Ascending aorta (tissue), 2 donors: ENCODE data around the gene C15orf61. TPM values are rescaled to one million over a fixed set of nuclear protein-coding genes. Genes with fewer than 3 reads are reported as not detected.

Experiments used
- DNase-seq, 2 donors: peaks; one replicate each; pipeline ENCODE4 v3.0.0-alpha.2; 2019; ENCODE audit warnings: low spot score in 2 of 2
- H3K27ac ChIP-seq, 2 donors: fragments of 200-600 bp; sonication (generic); one replicate each; pipeline ENCODE4 v1.5.1; 2016 to 2017; ENCODE audit warnings: mild to moderate bottlenecking in 1 of 2
- H3K27me3 ChIP-seq: fragments of 200-600 bp; sonication (generic); one replicate; pipeline ENCODE4 v1.5.1; 2017
- H3K36me3 ChIP-seq, 2 donors: fragments of 200-600 bp; sonication (generic); one replicate each; pipeline ENCODE4 v1.5.1; 2016
- H3K4me1 ChIP-seq, 2 donors: fragments of 200-600 bp; sonication (generic); one replicate each; pipeline ENCODE4 v1.5.1; 2016 to 2017; ENCODE audit warnings: mild to moderate bottlenecking in 1 of 2
- H3K4me3 ChIP-seq, 2 donors: fragments of 200-600 bp; sonication (generic); one replicate each; pipeline ENCODE4 v1.5.1; 2016 to 2017; ENCODE audit warnings: mild to moderate bottlenecking in 1 of 2
- H3K9me3 ChIP-seq, 2 donors: fragments of 200-600 bp; sonication (generic); one replicate each; pipeline ENCODE4 v1.5.1; 2016
- intact Hi-C: fragments of 100-400 bp; cut with DNase I; formaldehyde crosslinking; loops from one replicate; pipeline ENCODE4 v1.15.1; 2023
- total RNA-seq: library from RNA; depleted of rRNA; stranded (reverse); fragments of >200 nt; gene quantifications from one replicate; pipeline ENCODE4 v1.1.0, GENCODE V29; 2016
- TF ChIP-seq, protein P1 (sequence below), 3 experiments: fragments of 200-600 bp in 2 of 3; fragments of 450-650 bp in 1 of 3; sonication (generic) in 2 of 3; IDR thresholded peaks; one replicate each; pipeline ENCODE4 v1.5.1; 2016 to 2019; ENCODE audit warnings: antibody characterized with exemption in 3 of 3, mild to moderate bottlenecking in 1 of 3, moderate library complexity in 1 of 3

Gene C15orf61
- total RNA-seq, 1 donor from 2014 or later: 2.3 TPM

DNA sequence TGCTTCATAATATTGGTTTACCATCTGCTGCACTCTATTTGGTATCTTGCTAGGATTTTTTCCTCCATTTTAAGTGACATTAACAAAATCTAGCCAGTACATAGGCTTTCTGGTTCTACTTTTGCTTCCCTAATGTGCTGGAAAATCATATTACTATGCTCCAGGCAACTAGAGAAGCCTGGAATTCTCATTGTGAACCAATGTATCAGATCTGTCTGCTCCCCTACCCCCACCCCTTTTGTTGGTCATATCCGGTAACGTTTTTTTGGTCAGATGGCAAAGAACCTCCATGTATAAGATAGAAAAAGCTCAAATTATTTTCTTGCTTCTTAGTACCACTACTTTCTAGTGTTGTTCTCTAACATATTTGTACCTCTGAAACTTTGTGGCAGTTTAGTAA is 38.6 kb downstream of the C15orf61 start:
- TF ChIP-seq, protein P1, sequence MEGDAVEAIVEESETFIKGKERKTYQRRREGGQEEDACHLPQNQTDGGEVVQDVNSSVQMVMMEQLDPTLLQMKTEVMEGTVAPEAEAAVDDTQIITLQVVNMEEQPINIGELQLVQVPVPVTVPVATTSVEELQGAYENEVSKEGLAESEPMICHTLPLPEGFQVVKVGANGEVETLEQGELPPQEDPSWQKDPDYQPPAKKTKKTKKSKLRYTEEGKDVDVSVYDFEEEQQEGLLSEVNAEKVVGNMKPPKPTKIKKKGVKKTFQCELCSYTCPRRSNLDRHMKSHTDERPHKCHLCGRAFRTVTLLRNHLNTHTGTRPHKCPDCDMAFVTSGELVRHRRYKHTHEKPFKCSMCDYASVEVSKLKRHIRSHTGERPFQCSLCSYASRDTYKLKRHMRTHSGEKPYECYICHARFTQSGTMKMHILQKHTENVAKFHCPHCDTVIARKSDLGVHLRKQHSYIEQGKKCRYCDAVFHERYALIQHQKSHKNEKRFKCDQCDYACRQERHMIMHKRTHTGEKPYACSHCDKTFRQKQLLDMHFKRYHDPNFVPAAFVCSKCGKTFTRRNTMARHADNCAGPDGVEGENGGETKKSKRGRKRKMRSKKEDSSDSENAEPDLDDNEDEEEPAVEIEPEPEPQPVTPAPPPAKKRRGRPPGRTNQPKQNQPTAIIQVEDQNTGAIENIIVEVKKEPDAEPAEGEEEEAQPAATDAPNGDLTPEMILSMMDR (IDR thresholded peaks at IDR 0.05): no peak
- Histone ChIP-seq H3K36me3 (peaks cover 0 to 20% of the 10 kb centered on the region in 2 donors), H3K4me3 (no peak overlapping the region), H3K27me3 (no peaks in the 10 kb centered on the region), H3K9me3 (no peaks in the 10 kb centered on the region), H3K4me1 (no peaks in the 10 kb centered on the region), H3K27ac (no peak overlapping the region)
- intact Hi-C loops: no loop called here
- no peak for DNase-seq

DNA sequence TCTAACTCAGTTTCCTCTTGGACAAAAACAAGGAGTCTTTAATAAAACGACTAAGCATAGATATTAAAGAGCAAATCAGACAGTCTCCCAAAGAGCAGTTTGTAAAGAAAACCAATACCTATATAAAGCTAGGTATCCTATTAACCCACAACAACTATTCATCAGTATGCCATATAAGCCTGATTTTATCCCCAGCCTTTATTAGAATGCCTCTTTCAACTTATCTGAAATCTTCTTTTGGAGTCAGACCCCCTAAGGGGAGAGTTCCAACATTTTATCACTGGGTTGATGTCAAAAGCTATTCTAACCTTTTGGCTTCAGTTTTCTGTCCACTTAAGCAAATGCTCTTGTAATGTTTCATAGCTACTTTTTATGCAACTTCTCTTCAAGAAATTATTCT is 39.4 kb downstream of the C15orf61 start:
- Histone ChIP-seq H3K4me3 (no peak overlapping the region), H3K27ac (no peak overlapping the region), H3K36me3 (peaks cover 0 to 20% of the 10 kb centered on the region in 2 donors), H3K27me3 (no peaks in the 10 kb centered on the region), H3K9me3 (no peaks in the 10 kb centered on the region), H3K4me1 (no peaks in the 10 kb centered on the region)
- intact Hi-C loops: no loop called here
- TF ChIP-seq, protein P1 (IDR thresholded peaks at IDR 0.05): no peak
- no peak for DNase-seq

DNA sequence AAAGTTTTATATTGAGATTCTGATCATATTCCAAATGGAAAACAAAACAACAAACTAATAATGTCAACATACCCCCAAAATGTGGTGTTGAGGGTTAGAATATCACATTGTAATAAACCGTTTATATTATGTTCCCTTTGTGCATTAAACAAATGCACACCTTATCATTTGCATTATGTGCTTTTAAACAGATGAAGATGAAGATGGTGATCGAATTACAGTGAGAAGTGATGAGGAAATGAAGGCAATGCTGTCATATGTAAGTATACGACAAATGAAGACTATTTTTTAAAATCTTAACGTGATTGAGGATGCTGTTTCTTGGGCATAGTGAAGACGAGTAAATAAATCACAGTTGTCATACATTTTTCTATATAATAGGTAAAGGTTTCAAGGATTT is 42.2 kb downstream of the C15orf61 start:
- H3K4me1 ChIP-seq: no peaks in the 10 kb centered on the region
- no peak overlapping the region for H3K4me3 ChIP-seq
- intact Hi-C loops: no loop called here
- DNase-seq: no peak
- no peak overlapping the region for H3K27ac ChIP-seq
- no peaks in the 10 kb centered on the region for H3K9me3 ChIP-seq
- TF ChIP-seq, protein P1 (IDR thresholded peaks at IDR 0.05): no peak
- no peaks in the 10 kb centered on the region for H3K27me3 ChIP-seq
- H3K36me3 ChIP-seq: peaks cover 0 to 4% of the 10 kb centered on the region in 2 donors

DNA sequence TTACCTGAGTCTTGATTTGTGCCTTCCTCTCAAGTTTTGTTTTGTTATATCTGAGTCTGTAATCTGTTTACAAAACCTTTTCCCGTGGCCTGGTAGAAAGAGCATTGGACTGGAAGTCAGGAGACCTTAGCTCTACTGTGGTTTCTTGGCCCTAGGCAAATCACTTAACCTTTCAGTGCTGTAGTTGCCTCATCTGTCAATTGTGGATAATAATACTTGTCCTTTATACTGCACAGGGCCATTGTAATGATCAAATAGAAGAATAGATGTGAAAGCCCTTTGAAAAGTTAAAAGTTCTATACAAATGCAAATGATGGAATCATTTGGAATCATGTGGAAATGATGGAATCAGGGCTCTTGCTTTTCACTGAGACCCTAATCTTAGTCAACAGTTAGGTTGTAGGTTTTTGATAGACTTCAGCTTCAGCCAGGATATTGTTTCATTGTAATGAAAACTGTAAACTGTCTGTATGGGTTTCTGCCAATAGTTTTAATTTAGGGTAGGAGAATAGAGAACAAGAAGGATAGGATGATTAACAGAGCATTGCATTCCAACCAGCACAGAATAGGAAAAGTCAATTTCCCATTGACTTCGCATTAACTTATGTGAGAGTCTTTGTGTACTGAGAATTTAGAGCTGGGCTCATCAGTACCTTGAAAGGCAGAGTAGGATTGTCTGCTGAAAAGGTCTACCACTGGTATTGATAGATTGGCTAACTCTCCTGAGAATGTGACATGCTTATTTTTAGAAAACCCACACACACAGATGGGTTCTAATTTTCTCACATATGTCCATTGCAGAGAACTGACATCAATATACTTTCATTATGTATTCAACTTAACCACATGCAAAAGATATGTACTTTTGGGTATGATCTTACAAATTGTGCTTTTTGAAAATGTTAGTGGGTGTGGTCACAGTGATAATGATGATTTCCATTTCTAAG is 43.4 kb downstream of the C15orf61 start:
- H3K27ac ChIP-seq: no peak overlapping the region
- no peaks in the 10 kb centered on the region for H3K27me3 ChIP-seq
- intact Hi-C loops: no loop called here
- no peak for DNase-seq
- H3K9me3 ChIP-seq: no peaks in the 10 kb centered on the region
- H3K36me3 ChIP-seq: no peaks in the 10 kb centered on the region
- TF ChIP-seq, protein P1 (IDR thresholded peaks at IDR 0.05): no peak
- H3K4me3 ChIP-seq: no peak overlapping the region
- H3K4me1 ChIP-seq: no peaks in the 10 kb centered on the region

DNA sequence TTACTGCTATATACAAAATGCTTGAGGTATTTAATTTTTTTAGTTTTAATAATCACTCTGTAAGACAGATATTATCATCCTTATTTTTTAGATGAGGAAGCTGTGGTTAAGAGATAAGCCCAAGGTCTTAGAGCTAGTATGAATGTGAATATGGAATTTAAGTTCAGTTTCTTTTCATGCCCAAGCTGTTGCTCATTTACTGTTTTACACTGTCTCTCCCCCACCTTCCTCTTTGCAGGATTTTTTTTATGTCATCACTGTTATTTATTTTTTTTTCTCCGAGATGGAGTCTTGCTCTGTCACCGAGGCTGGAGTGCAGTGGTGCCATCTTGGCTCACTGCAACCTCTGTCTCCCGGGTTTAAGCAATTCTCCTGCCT is 44.0 kb downstream of the C15orf61 start:
- DNase-seq: no peak
- H3K36me3 ChIP-seq: no peaks in the 10 kb centered on the region
- H3K27ac ChIP-seq: no peak overlapping the region
- TF ChIP-seq, protein P1 (IDR thresholded peaks at IDR 0.05): no peak
- intact Hi-C loops: no loop called here
- H3K27me3 ChIP-seq: no peaks in the 10 kb centered on the region
- H3K9me3 ChIP-seq: no peaks in the 10 kb centered on the region
- H3K4me3 ChIP-seq: no peak overlapping the region
- H3K4me1 ChIP-seq: no peaks in the 10 kb centered on the region
